Erythroblast (primary cell): ENCODE measurements around the gene GLIS1.

Source experiments
- DNase-seq, 2 experiments: peaks; one replicate each; lab custom pipeline; 2025; lab: John Stamatoyannopoulos, UW
- GATA1 ChIP-seq: IDR thresholded peaks from 2 replicates; pipeline ENCODE4 v1.6.1; 2011; ENCODE audit warnings: low read depth, mild to moderate bottlenecking, control low read depth, low read length, moderate library complexity
- POLR2A ChIP-seq: IDR thresholded peaks from 2 replicates; pipeline ENCODE4 v1.6.1; 2011; ENCODE audit warnings: mild to moderate bottlenecking, low read length

The GLIS1 gene

DNA sequence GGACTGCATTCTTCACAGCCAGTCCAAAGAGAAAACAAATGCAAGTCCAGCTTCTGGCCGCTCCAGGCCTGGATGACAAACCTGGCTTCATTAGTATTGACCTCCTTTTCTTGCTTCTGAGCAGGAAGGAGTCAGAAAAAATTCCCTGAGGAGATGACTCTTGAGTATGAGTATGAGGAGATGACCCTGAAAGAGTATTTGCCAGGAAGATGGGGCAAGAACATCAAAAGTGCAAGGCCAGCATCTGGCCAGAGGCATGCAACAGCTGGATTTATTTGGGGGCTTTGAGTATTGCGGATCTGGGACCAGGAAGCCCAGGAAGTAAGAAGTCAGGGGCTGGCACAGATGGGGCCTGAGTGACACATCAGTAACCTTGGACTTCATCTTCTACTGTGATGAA lies 113.9 kb downstream of the GLIS1 start:
- TF ChIP-seq POLR2A (no peak), GATA1 (no peak)
- no peak for DNase-seq

DNA sequence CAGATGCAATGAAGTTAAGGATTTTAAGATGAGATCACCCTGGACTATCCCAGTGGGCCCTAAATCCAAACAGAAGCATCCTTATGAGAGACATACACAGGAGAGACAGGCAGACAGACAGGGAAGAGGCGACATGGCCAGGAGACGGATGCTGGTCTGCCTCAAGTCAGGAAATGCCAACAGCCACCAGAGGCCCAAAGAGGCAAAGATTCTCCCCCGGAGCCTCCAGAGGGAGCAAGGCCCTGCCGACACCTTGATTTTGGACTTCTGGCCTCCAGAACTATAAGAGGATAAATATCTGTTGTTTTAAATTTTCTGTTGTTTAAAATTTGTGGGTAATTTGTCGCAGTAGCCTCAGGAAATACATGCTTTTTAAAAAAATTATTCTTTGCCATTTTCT lies 116.4 kb downstream of the GLIS1 start:
- DNase-seq: no peak
- TF ChIP-seq GATA1: no peak
- no peak for TF ChIP-seq POLR2A

DNA sequence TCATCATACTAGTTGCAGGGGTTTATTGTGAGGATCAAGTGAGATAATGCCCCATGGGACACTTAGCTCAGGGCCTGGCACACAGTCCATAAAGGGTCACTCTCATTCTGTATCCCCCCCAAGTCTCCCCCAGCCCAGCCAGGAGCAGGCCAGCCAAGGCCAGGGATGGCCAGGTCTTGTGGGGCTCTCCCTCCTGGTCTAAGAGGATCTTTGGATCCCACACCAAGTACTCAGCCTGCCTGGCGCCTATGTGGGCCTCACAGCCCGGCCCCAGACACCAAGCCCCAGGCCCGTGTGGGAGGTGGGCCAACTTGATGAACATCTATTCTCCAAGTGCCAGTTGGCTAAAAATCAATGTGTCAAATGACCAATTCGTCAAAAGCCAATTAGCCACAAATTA lies 117.8 kb downstream of the GLIS1 start:
- no peak for DNase-seq
- no peak for TF ChIP-seq POLR2A

DNA sequence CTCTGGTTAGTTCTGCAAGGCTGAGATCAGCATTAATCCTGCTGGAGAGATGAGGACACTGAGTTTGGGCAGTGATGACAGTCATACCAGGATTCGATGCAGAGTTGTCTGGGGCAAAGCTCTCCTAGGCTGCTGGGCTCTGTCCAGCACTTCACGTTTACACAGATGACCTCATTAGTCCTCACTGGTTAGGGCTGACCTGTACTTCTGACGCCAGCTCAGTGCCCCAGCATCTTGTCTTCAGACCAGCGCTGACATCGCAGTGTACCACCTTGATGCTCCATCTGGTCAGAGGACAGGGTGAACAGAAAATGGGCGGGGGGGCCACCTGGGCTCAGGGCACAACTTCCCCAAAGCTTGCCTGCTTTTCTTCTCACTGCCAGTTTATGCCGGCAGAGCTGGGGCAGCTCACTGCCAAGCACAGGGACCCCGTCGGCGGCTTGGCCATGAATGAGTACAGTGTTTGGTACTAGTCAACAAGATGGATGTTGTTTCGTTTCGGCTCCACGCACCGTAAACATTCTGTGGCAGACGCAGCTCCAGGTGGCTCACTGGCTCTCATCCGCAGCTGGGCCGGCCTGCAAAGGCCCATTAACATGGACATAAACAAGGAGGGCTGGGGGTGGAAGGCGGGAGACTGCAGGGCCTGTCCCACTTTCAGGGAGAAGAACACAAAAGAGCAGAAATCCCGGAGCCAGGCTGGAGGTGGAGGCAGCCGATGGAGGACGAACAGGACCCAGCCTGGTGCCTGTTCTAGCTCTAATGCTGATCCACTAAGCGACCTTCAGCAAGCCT lies 118.7 kb downstream of the GLIS1 start:
- no peak for DNase-seq
- no peak for TF ChIP-seq POLR2A
- TF ChIP-seq GATA1: no peak

DNA sequence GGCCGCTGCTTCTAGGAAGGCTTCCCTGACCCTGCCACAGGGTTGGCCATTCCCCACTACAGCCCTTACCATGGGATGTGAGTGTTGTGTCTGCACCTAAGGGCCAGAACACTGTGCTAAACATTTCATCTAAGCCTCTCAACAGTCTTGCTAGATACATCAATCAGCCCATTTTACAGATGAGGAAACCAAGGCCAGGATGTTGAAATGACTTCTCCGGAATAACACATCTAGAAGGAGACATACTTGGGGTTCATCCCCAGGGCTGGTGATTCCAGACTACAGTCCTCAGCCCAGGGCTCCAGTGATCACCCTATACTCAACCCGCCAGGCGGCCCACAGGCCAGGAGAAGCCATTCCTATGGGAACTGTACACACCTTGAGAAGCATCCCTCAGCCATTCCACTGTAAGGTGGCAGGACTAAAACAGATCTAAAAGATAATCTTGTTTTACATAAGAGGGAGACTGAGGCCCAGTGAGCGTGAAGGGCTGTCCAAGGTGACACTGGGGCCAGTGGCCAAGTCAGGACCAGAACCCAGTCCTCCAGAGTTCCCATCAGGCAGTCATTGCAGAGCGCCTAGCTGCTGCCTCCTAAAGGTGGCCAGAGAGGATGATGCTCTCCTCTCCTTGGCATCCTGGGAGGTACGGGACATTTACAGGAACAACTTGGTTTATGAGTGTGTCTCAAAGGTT lies 119.5 kb downstream of the GLIS1 start:
- DNase-seq: no peak

DNA sequence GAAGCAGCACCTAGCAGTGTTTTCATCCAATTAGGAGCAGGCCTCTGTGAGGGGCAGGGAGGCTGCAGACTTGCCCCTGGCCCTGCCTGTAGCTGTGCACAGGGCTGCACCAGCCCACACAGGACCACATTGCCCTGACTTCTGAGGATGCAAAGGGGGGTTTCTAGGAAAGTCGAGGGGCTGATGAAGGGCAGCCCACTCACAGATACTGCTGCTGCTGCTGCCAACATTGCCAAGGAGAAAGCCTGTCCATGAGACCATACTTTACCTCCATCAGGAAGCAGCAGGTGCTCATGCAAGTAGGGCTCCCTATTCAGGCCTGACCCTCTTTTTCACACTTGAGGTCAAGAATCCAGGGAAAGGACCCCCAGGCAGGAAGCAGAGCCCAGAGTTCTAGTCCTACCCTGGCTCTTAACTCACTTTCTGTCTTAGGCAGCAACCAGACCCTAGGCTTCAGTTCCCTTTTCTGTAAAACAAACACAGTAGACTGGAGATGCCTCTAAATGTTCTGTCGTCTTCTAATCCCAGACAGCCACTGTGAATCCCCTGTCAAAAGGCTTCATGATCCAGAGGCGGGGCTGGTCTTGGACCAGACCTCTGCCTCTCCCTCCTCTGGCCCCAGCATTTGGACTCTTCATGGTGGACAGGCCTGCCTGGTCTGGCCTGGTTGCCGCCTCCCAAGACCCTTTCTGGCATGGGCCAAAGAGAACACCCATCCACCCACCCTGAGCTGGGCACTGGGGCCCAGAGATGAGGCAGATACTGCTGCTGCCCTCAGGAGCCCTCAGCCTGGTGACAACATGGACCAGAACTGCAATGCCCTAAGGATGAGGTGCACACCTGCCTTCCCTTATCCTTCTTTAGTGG lies 120.2 kb downstream of the GLIS1 start:
- TF ChIP-seq GATA1 (no peak), POLR2A (no peak)

More for the DNA sequence above, 119.5 kb downstream of the GLIS1 start:
- no peak for TF ChIP-seq POLR2A
- no peak for TF ChIP-seq GATA1

DNA sequence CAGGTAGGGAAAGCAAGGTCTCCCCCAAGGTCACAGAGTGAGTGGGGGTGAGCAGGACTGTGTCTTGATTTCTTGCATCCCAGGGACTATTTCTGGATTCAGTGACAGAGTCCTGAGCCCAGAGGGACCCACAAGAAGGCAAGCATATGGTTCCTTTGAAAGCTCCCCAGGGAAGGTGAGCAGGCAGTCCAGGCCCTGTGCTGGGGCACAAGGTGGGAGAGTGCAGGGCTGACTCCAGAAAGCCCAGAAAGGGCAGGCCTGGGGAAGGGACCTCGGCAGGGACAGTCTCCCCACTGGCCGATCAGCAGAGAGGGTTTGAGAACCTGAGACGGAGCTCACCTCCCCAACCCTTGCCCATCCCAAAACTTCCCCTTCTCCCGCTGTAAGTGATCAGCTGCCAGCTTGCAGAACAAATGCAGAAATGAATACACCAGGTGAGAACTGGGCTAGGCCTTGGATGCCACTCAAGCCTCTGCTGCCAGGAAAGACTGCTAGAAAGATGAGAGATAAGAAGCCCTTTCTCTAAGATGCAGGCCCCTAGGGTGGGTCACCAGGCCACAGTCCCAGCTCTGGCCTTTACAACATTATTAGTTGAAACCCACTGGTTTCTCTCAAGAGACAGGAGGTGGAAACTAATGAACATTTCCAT lies 121.0 kb downstream of the GLIS1 start:
- TF ChIP-seq GATA1: no peak
- no peak for DNase-seq

More for the DNA sequence above, 120.2 kb downstream of the GLIS1 start:
- no peak for DNase-seq

DNA sequence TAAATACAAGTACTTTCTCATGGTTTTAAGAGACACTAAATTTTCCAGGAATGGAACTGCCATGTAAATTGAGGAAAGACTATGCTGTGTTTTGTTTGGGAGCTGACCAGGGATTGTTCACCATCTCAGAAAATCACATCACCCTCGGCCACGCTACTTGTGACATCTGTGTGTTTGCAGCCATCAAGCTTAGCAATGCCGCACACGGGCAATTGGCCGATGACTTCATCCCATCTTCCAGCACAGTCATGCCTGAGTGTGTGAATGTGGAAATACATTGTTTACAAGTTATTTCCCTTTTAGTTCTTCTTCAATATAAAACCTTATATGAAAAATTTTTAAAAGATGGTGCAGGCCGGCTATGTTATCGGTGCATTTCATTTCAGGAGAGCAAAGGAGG lies 121.6 kb downstream of the GLIS1 start:
- no peak for TF ChIP-seq POLR2A
- no peak for TF ChIP-seq GATA1
- no peak for DNase-seq

DNA sequence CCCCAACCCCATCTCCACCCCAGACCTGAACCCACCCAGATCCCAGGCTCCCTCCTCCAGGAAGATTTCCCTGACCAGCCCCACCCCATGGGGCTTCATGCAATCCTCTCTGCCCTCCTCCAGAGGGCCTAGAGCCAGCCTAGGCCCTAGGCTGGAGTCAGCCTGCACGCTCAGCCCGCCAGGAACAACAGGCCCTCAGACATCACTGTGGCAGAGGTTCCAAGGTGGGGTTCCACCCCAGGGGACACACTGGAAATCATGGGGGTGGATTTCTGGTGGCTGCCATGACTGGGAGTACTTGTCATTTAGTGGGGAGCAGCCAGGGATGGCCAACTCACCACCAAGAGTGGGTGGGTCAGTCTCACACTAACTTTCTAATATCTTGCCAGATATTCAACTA lies 122.0 kb downstream of the GLIS1 start:
- DNase-seq: no peak
- TF ChIP-seq POLR2A (no peak), GATA1 (no peak)

DNA sequence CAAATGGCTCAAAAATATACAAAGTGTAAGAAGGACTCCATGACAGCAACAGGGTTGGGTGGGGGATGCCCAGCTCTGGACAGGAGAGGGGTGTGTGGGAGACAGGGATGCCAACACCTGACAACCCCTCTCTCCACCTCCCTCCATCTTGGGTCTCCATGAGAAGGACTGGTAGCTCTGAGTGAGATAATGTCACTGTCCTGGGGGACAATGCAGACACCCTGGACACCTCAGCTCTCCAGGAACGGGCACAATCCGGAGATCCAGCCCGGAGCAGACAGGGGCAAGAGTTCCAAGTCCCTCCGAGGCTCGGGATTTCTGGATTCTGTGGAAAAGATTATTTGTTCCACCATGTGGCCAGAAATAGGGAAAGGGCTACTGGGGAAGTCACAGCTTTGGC lies 122.5 kb downstream of the GLIS1 start:
- no peak for DNase-seq
- TF ChIP-seq POLR2A (no peak), GATA1 (no peak)

DNA sequence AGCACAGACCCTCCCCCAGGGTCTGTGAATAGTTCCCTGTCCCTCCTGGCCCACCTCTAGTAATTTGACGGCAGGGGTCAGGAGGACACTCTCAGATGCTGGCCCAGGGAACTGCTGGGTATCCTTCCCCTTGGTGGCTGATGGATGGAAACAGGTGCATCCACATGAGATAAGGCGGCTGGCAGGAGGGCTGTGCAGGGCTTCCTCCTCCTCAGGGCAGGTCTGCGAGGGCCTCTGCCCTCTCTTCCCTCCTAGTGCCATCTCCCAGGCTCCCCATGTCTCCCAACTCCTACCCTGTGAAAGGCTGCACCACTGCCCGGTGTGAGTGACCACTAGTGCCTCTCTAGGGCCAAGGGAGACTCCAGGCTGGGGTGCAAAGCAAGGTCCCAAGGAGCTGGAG lies 123.9 kb downstream of the GLIS1 start:
- TF ChIP-seq GATA1: no peak
- no peak for TF ChIP-seq POLR2A
- no peak for DNase-seq

DNA sequence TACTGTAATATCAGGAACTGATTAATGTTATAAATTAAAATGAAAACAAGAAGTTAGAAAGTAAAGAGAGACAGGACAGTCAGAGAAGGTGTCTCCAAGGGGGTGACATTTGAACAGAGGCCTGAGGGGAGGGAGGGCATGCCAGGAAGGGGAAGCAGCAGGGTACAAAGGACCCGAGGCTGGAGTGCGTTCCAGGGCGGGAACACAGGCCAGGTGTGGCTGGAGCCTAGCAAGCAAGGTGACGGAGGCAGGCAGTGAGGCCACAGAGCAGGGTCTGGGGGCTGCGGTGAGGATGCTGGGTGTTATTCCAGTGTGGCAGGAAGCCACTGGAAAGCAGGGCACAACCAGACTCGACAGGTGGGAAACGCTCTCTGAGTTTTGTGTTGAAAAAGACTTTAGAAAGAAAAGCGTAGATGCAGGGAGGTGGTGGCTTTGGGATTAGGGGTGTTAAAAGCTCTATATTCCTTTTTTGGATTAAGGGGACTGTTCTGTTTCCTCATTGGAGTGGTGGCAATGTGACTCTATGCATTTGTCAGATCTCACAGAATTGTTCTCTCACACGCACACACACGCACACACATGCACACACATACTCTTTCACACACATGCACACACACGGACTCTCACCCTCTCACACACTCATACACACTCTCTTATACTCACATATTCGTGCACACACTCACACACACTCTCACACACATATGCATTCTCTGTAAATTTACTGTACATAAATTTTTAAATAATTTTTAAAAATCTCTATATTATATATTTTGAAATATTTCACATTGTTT lies 124.5 kb downstream of the GLIS1 start:
- TF ChIP-seq GATA1: no peak
- TF ChIP-seq POLR2A: no peak
- no peak for DNase-seq

DNA sequence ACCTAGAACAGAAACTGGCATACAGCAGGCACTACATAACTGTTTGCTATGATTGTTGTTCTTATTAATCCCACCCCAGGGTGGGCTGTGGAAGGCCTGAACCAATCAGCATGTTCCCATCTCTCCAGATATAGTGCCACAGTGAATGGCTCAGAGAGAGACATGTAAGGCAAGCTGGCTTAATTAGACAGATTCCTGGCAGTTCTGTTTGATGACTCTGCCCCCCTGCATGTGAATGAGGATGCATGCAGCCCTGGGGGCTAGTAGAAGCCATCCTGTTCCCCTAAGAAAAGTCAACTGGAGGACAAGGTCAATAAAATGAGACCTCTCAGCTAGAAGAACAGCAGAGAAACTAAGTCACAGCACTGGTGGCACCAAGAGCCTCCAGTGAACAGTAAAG lies 130.3 kb downstream of the GLIS1 start:
- no peak for DNase-seq
- TF ChIP-seq POLR2A (no peak), GATA1 (no peak)

DNA sequence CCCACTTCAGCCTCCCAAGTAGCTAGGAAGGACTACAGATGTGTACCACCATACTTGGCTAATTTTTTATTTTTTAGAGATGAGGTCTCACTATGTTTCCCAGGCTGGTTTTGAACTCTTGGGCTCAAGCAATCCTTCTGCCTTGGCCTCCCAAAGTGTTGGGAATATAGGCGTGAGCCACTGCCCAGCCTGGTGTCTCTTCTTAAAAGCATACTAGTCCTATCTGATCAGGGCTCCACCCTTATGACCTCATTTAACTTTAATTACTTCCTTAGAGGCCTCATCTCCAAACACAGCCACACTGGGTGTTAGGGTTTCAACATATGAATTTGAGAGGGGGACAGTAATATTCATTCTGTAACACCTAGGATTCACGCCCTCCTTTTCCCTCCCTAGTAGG lies 130.9 kb downstream of the GLIS1 start:
- no peak for TF ChIP-seq GATA1

More for the DNA sequence above, 130.9 kb downstream of the GLIS1 start:
- DNase-seq: peak in 1 of 2 experiments; percentile 13
